ENCODE data around the gene TMCC2.
A peak's percentile ranks its signal among the peaks of the same experiment; 100 is the strongest.

TMCC2 gene

GRCh38 chr1:205304046-205304694, 76.4 kb downstream of the TMCC2 start:
- no peak for DNase-seq

DNA sequence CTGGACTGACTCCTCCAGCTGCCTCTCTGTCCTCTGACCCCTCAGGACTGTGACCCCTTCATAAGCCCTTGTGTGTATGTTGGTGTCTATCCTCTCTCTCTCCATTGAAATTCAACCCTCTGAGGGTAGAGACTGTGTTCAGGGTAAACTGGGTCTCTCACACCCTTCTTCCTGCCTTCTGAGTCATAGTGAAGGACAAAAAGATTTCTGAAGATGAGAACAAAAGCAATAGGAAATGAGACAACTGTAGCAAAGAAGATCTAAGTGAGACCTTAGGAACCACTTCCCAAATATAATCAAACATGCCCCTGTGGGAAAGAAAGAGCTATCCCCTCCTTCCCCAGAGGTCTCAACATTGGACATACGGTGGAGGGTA, 76.9 kb downstream of the TMCC2 start:
- DNase-seq: no peak

- no peak for DNase-seq
Measured at GRCh38 chr1:205306929-205307566, 79.3 kb downstream of the TMCC2 start.

GRCh38 chr1:205309741-205310140, 82.0 kb downstream of the TMCC2 start:
- no peak for DNase-seq

- no peak for DNase-seq
Measured at GRCh38 chr1:205310976-205311704, 83.4 kb downstream of the TMCC2 start.

- no peak for DNase-seq
Measured at GRCh38 chr1:205312866-205313562, 85.3 kb downstream of the TMCC2 start.

GRCh38 chr1:205313563-205314308, 86.0 kb downstream of the TMCC2 start:
- DNase-seq: no peak

- DNase-seq: peak; percentile 22
Measured at GRCh38 chr1:205315008-205315618, 87.4 kb downstream of the TMCC2 start.

GRCh38 chr1:205316161-205316566, 88.4 kb downstream of the TMCC2 start:
- no peak for DNase-seq

- peak; percentile 93 for DNase-seq
Measured at GRCh38 chr1:205317311-205317917, 89.7 kb downstream of the TMCC2 start.

DNA sequence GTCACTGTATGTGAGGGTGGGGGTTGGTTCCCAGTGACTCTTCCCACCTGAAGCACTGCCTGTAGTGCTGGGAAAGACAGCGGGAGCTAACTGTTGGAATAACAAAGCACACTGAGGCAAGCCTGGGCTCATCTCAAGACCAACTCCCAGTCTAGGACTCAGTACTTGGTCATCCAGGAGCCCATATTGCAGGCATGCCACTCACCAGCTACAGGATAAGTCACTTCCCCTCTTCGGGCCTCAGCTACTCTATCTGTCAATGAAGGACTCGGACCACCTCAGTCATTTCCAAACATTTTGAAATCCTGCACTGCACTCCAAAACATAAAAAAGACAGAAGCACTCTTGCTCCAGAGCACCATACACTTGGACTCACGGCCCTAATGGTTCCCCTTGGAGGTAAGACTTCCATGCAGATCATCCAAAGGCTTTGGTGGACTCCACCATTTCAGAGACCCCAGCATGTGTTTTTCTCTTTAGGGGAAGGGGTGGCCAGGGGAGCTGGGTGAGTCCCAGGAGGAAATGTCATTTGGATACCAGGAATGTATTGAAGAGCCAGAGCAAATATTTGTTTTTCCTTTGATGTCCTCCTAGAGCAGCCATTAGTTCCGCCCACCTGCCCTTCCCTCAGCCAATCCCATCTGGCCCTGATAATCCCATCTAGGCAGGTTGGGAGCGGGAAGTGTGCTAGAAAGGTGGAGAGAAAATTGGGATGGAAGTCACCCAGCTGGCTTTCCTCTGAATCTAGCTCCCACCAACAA, 90.7 kb downstream of the TMCC2 start:
- peak; percentile 88 for DNase-seq

- peak; percentile 86 for DNase-seq
Measured at GRCh38 chr1:205319081-205320018, 91.6 kb downstream of the TMCC2 start.

DNA sequence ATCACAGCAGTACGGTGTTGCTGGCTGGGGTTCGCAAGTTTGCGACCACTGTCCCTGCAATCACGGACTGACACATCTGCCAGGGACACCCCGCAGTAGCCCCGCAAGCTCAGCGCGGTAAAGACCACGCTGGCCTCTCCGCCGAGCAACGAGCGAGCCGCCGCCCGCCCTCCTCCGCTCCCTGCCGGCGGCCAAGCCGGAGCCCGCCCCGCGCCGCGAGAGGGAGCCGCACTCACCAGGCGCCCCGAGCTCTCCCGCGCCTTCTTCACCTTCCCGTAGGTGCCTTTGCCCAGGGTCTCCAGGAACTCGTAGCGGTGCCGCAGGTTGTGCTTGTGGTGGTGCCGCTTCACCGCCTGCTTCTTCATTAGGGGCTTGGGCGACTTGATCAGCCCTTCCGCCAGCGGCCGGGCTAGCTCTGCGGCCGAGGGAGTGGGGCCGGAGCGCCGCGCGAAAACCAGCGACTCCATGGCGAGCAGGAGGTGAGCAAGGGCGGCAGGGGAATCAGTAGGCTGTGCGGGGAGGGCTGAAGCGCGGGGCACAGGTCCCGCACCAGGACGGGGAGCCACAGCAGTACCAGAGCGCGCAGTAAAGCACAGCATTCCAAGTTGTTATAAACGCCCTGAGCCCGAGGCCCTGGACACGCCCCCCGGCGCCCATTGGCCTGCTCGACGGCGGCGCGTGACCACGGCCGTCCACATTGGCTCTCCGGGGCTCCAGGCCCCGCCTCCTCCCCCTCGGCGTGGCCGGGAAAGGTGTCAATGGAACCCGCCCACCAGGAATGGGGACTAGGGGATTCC, 93.6 kb downstream of the TMCC2 start, which contains the start of gene NUAK2:
Gene NUAK2 (minus strand): TSS at position 584 of the 797 bp plus-strand sequence. CDS start 117 bp downstream, at position 467.
- DNase-seq: peak; percentile 94

GRCh38 chr1:205321959-205322283, 94.2 kb downstream of the TMCC2 start:
- no peak for DNase-seq
